OCI-LY1 (cell line): ENCODE results near the gene HOXB6.

ENCODE experiments used
- H2AFZ ChIP-seq: fragments of 200-600 bp; sonication (generic), shearing (Covaris generic); 2 replicates; pipeline ENCODE4 v1.6.0; 2014; ENCODE audit warnings: antibody characterized with exemption, mild to moderate bottlenecking, low read length
- H3F3A ChIP-seq: fragments of 200-600 bp; sonication (generic), shearing (Covaris generic); 2 replicates; pipeline ENCODE4 v1.6.0; 2014; ENCODE audit warnings: mild to moderate bottlenecking, antibody characterized with exemption, low read length, moderate library complexity; ENCODE audit not compliant: insufficient read depth
- H3K27ac ChIP-seq: fragments of 200-600 bp; sonication (generic); 2 replicates; pipeline ENCODE4 v1.5.1; 2014; ENCODE audit warnings: low read length, mixed run types, mild to moderate bottlenecking, low read depth; ENCODE audit not compliant: poor library complexity, severe bottlenecking
- H3K27me3 ChIP-seq: fragments of 200-600 bp; sonication (generic); 2 replicates; pipeline ENCODE4 v1.6.0; 2014; ENCODE audit warnings: antibody characterized with exemption, mild to moderate bottlenecking, low read length, moderate library complexity; ENCODE audit not compliant: insufficient read depth
- H3K36me3 ChIP-seq: fragments of 200-600 bp; sonication (generic); 2 replicates; pipeline ENCODE4 v1.6.1; 2014; ENCODE audit warnings: mild to moderate bottlenecking, antibody characterized with exemption, low read length, moderate library complexity, mixed read lengths; ENCODE audit not compliant: insufficient read depth
- H3K4me1 ChIP-seq: fragments of 200-600 bp; sonication (generic); 2 replicates; pipeline ENCODE4 v1.5.1; 2014; ENCODE audit warnings: mild to moderate bottlenecking, low read length, moderate library complexity; ENCODE audit not compliant: insufficient read depth, severe bottlenecking
- H3K4me2 ChIP-seq: fragments of 200-600 bp; sonication (generic), shearing (Covaris generic); 2 replicates; pipeline ENCODE4 v1.6.1; 2014; ENCODE audit warnings: low read length
- H3K4me3 ChIP-seq: fragments of 200-600 bp; sonication (generic); 2 replicates; pipeline ENCODE4 v1.5.1; 2014; ENCODE audit warnings: low read length, low read depth, mild to moderate bottlenecking, mixed read lengths; ENCODE audit not compliant: poor library complexity, severe bottlenecking
- H3K79me2 ChIP-seq: fragments of 200-600 bp; shearing (Covaris generic); 2 replicates; pipeline ENCODE4 v1.6.1; 2016; ENCODE audit warnings: mixed run types, low read length, mixed read lengths; ENCODE audit not compliant: insufficient read depth
- H3K9ac ChIP-seq: fragments of 200-600 bp; sonication (generic), shearing (Covaris generic); 2 replicates; pipeline ENCODE4 v1.6.1; 2014; ENCODE audit warnings: mild to moderate bottlenecking, low read length, mixed read lengths
- H3K9me2 ChIP-seq: fragments of 200-600 bp; sonication (generic), shearing (Covaris generic); 2 replicates; pipeline ENCODE4 v1.6.1; 2014; ENCODE audit warnings: low read depth, mild to moderate bottlenecking, low read length, mixed read lengths
- H3K9me3 ChIP-seq: fragments of 200-600 bp; shearing (Covaris generic); 2 replicates; pipeline ENCODE4 v1.6.1; 2014; ENCODE audit warnings: low read length, mixed read lengths
- H4K20me1 ChIP-seq: fragments of 200-600 bp; sonication (generic), shearing (Covaris generic); 2 replicates; pipeline ENCODE4 v1.6.0; 2016; ENCODE audit warnings: mild to moderate bottlenecking, low read length; ENCODE audit not compliant: insufficient read depth
- EZH2 ChIP-seq: fragments of 200-600 bp; sonication (generic), shearing (Covaris generic); IDR thresholded peaks from 2 replicates; pipeline ENCODE4 v1.8.0; 2017; ENCODE audit warnings: borderline replicate concordance, mixed run types, mild to moderate bottlenecking, antibody characterized with exemption, low read length, moderate library complexity, mixed read lengths
- TF ChIP-seq, protein P1 (sequence below): fragments of 200-600 bp; sonication (generic), shearing (Covaris generic); IDR thresholded peaks from 2 replicates; pipeline ENCODE4 v1.5.1; 2017; ENCODE audit warnings: mild to moderate bottlenecking, antibody characterized with exemption, low read length, moderate library complexity, mixed read lengths

Gene HOXB6

DNA sequence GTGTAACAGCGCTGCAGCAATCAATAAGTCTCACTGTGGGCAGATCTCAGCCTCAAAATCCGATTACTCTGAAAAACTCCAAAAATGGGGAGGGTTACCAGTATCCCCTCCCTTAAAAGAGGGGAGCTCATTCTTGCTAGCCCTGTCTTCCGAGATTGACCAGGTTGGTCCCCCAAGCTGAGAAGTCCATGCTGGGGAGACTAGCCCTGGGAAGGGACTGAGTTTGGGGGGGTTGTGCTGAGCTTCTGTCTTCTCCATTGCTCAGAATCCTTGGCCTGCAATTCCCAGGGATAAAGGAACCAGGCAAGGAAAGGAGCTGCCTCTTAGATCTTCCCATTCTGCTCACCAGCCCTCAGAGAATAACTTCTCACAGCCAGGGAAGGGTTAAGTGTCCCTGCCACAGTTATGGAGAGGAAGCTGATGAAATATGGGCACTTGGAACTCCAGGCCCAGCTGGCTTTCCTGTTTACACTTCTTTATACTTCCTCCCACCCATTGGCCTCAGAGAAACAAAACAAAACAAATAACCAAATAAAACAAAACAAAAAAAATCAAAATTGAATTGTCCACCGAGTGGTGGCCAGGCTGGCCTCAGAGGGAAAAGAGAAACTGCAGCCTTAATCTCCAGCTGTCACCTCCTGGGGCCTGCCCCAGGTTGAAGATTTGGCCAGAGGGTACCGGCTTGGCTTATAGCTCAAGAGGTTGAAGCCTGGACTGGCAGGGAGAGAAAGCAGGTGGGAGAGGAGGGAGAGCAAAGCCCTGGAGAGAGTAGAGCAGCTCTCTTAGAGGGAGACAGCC lies 17.3 kb downstream of the HOXB6 start:
- H3K9me3 ChIP-seq = no peaks in the 10 kb centered on the region
- H3K27ac ChIP-seq = no peak overlapping the region
- H2AFZ ChIP-seq = no peak overlapping the region
- no peaks in the 10 kb centered on the region for H3F3A ChIP-seq
- no peaks in the 10 kb centered on the region for H3K79me2 ChIP-seq
- H3K4me2 ChIP-seq = no peak overlapping the region
- no peaks in the 10 kb centered on the region for H4K20me1 ChIP-seq
- TF ChIP-seq EZH2 = no peak
- TF ChIP-seq, protein P1, sequence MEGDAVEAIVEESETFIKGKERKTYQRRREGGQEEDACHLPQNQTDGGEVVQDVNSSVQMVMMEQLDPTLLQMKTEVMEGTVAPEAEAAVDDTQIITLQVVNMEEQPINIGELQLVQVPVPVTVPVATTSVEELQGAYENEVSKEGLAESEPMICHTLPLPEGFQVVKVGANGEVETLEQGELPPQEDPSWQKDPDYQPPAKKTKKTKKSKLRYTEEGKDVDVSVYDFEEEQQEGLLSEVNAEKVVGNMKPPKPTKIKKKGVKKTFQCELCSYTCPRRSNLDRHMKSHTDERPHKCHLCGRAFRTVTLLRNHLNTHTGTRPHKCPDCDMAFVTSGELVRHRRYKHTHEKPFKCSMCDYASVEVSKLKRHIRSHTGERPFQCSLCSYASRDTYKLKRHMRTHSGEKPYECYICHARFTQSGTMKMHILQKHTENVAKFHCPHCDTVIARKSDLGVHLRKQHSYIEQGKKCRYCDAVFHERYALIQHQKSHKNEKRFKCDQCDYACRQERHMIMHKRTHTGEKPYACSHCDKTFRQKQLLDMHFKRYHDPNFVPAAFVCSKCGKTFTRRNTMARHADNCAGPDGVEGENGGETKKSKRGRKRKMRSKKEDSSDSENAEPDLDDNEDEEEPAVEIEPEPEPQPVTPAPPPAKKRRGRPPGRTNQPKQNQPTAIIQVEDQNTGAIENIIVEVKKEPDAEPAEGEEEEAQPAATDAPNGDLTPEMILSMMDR = no peak
- H3K9ac ChIP-seq = no peak overlapping the region
- peaks cover 7% of the 10 kb centered on the region for H3K4me1 ChIP-seq
- no peak overlapping the region for H3K4me3 ChIP-seq
- H3K9me2 ChIP-seq = no peaks in the 10 kb centered on the region
- H3K36me3 ChIP-seq = no peaks in the 10 kb centered on the region
- H3K27me3 ChIP-seq = no peaks in the 10 kb centered on the region

DNA sequence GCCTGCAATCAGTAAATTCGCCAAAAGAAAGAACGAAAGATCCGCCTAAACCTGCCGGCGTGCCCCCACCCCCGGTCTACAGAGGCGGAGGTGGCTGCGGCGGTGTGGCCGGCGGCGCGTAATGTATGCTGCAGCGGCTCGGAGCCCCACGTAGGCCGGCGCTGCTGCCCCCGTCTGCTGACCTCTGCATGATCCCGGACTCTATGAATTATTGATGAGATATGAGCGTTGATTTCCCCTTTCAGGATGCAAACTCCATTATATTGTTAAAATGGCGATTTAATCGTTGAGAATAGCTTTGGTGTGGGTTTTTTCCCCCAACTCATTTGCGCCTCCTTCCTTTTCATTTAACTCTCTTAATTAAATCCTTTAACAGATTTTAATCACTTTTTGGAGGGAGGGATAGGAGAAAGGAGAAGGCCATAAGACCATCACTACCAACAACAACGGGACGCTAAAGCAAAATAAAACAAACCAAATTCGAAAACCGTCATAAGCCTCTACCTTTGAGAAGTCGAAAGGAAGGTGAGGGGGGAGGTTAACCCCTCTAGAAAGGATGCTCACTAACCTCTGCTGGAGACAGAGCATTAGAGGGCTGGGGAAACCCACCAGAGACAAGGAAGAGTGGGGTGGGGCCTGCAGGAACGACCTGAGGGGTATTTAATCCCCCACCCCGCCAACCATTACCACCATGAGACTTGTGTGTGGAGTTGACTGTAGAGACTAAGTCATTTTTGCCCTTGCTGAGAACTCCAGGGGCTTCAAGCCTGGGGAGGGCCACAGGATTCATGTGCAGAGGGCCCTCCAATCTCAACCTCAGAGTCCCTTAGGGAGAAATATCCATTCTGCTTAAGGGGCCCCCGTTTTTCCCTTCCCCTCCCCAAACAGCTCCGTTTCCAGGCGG lies 18.2 kb downstream of the HOXB6 start:
- Histone ChIP-seq H3K79me2 (no peaks in the 10 kb centered on the region), H3K36me3 (no peaks in the 10 kb centered on the region), H3K4me2 (no peak overlapping the region), H3K27me3 (0 out of 2 replicates have a peak, but pooled peaks cover under 1% of the 10 kb centered on the region), H3K9me3 (no peaks in the 10 kb centered on the region), H3K27ac (no peak overlapping the region), H3F3A (no peaks in the 10 kb centered on the region), H2AFZ (no peak overlapping the region), H3K9ac (no peak overlapping the region), H3K4me3 (no peak overlapping the region), H3K4me1 (peaks cover 7% of the 10 kb centered on the region), H4K20me1 (no peaks in the 10 kb centered on the region), H3K9me2 (no peaks in the 10 kb centered on the region)
- TF ChIP-seq, protein P1 = no peak
- no peak for TF ChIP-seq EZH2

DNA sequence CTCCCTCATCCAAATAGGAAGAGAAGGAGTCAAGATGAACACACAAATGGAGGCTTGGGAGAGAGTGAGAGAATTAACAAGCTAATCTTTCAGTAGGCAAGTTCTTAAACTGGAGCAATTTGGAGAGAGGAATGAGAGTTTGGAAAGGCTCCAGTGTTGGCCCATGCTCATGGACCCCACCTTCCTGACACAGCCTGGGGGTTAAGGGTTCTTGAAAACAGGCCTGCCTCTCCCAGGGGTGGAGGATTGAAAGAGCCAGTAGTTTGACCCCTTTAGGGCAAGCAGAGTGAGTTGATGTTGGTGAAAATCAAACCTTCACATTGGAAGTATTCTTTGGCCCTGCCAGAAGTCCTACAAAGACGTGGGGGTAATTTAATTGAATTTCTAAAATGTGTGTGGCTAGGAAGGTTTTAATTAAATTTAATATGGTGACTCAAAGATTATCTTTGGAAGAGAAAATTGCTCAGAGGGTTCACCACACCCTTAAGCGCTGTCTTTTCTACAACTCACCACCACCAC lies 20.5 kb downstream of the HOXB6 start:
- H3K4me2 ChIP-seq = no peak overlapping the region
- H3K27me3 ChIP-seq = 0 out of 2 replicates have a peak, but pooled peaks cover 6% of the 10 kb centered on the region
- no peak overlapping the region for H2AFZ ChIP-seq
- H3K9me2 ChIP-seq = no peaks in the 10 kb centered on the region
- no peaks in the 10 kb centered on the region for H4K20me1 ChIP-seq
- no peak overlapping the region for H3K27ac ChIP-seq
- H3K4me3 ChIP-seq = no peak overlapping the region
- H3K9me3 ChIP-seq = no peaks in the 10 kb centered on the region
- H3K4me1 ChIP-seq = peaks cover 7% of the 10 kb centered on the region
- TF ChIP-seq EZH2 = no peak
- TF ChIP-seq, protein P1 = no peak
- no peaks in the 10 kb centered on the region for H3K36me3 ChIP-seq
- no peak overlapping the region for H3K9ac ChIP-seq
- no peaks in the 10 kb centered on the region for H3F3A ChIP-seq
- H3K79me2 ChIP-seq = no peaks in the 10 kb centered on the region
